ENCODE results near the gene SLC25A14.
"Not testable (repeated sequence)": the region's sequence is repeated elsewhere in the genome, so short reads cannot be mapped to it uniquely, and the experiment has no call there.

The SLC25A14 gene, protein sequence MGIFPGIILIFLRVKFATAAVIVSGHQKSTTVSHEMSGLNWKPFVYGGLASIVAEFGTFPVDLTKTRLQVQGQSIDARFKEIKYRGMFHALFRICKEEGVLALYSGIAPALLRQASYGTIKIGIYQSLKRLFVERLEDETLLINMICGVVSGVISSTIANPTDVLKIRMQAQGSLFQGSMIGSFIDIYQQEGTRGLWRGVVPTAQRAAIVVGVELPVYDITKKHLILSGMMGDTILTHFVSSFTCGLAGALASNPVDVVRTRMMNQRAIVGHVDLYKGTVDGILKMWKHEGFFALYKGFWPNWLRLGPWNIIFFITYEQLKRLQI

DNA sequence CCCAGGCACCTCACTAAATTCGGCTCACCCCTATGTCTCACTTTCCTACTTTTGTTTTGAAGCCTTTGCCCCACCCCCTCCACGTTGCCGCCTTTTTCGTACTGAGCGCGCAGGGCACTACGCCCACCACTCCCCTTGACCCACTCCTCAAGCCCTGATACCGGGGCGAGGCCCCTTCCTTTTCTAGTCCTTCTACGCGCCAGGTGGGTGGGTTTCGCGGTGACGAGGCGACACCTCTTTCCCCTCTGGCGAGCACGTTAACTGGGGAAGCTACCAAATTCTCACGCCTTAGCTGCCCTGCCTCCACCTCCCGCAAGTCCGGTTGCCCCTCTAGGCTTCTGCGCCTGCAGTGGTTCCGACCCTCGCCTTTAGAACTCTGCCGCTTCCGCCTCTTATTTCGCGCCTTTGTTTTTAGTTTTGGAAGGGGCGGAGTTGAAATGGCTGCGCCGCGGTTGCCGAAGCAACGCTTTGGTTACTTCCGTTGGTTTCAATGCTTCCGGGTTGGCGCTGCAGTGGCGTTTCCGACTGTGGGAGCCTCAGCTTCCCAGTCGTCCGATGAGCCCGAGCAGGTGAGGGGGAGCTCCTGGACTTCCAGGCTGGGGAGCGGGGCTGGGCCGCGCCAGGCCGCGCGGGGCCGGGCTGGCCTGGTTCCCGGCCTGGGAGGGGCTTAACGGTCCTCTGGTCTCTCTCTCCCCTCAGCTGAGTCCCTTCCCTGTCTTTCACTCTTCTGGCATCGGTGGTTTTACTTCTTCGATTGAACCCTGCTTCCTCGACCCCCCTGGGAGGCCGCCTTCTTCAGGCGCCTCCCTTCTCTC lies at the start of gene SLC25A14:
Gene SLC25A14 (plus strand): TSS at position 512 of the 815 bp plus-strand sequence. CDS start 360 bp downstream, outside the sequence.
- peak; percentile 56 to 75 for DNase-seq

DNA sequence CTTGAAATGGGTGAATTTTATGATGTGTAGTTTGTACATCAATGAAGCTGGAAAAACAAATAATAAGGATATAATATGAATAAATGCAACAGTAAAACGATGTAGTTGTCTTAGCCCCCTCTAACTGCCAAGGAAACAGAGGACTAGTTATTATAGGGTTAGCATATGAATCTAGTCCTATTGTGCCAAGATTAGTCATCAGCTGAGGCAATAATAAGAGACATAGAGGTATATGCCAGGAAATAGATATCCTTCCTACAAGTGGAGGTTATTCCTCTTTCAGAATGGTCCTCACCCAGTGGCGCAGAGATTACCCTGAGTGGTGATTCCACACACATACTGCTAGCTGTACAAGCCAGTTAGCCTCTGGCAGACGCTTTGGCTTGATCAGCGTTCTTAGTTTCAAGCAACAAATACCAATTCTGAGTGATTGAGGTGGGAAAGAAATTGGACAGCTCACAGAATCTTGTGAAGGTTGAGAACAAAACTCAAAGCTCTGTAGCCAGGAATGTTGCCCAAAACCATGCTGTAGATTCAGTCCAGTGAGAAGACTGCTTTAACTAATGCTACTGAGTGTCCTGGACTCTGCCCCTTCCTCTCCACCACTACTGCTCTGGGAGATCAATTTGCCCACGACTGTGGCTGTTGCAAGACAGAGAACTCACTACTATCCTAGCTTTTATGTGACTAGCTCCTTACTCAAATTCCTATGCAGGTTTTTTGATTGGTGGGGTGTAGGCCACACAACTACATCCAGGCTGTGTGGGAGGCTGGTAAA lies 44.0 kb upstream of the SLC25A14 start:
- no peak for DNase-seq

DNA sequence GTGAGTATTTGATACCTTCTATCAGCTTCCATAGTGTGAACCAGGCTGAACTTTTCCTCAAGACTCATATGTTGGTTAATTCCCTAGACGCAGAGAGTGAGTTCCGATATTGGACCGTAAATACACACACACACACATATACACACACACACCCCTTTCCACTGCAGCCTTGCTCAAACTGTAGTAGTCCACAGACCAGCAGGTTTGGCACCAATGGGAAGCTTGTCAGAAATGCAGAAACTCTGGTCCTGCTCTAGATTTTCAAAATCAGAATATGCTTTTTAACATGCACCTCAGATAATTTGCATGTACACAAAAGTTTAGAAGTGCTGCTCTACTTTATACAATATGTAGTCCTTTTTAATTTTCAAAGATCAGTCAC lies 43.4 kb upstream of the SLC25A14 start:
- no peak for DNase-seq

DNA sequence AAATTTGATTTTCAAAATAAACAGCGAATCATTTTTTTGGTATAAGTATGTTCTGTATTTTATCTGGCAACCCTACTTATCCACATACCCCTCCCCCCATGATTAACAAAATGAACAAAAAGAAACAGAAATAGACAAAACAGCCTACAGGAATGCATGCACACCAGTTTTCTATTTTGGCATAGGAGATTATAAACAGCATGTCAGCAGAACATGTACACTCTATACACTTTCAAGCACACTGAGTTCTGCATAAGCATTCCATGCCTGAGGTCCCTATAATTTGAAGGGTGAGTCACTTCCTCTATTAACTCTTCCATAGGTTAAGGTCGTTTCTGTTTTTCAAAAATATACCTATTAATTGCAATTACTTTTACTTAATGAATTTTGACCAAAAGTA lies 43.0 kb upstream of the SLC25A14 start:
- no peak for DNase-seq

DNA sequence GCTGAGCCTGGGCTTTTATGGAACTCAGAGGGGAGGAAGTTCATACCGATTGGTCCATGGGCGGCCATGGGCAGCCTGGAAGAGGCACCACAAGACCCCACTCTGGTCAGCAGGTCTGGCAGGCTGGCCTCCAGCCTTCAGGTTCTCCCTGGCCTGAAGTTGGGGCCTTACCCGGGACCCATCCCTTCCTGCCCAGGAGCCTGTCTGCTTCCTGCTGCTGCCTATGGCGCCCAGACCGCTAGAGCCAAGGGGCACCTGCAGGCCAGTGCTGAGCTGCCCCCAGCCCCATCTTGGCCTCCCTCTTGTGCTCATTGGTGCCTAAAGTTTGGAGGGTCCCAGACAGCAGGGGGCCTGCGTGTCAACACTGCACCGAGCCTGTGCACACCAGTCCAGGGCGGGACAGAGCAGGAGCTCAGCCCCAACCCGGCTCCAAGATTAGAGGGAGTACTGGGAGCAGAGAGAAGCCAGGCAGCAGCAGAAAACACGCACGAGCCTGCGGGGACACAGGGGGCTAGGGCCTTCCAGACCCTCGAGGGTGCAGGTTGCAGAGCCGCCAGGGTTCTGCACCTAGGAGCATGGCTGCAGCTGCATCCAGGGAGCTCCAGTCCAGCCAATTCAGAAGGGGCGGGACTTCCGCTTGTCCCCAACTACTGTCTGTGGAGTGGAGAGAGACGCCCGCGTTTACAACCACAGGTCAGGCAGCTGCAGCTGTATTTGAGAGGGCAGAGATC lies 40.3 kb upstream of the SLC25A14 start:
- peak in 1 of 2 experiments; percentile 3 for DNase-seq

DNA sequence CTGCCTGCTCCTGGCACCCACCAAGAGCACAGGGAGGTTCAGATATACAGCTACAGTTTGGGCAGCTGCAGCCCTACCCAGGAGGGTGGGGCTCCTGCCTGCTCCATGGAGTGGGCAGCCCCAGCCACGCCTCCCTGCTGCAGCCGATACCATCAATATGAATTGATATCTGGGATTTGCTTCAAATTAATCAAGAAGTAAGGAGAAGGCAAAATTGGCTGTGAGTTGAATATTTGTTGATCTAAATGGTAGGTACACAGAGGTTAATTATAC lies 39.8 kb upstream of the SLC25A14 start:
- DNase-seq: no peak

DNA sequence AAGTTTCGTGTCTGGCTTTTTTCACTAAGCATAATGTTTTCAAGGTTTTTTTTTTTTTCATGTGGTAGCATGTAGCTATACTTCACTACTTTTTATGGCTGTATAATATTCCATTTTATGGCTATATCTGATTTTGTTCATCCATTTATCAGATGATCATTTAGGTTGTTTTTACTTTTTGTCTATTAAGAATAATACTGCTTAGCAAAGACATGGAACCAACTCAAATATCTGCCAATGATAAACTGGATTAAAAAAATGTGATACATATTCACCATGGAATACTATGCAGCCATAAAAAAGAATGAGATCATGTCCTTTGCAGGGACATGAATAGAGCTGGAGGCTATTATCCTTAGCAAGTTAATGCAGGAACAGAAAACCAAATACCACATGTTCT lies 38.3 kb upstream of the SLC25A14 start:
- DNase-seq: no peak

DNA sequence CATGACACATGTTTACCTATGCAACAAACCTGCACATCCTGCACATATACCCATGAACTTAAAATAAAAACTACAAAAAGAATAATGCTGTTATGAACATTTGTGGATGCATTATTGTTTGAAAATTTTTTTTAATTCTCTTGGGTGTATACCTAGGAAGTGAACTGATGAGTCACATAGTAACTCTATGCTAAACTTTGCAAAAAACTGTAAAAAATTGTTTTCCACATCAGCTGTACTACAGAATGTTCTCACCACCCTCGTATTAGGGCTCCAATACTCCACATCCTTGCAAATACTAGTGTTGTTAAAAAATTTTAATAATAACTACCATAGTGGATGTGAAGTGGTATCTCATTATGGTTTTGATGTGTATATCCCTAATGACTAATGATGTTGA lies 37.7 kb upstream of the SLC25A14 start:
- DNase-seq: no peak

DNA sequence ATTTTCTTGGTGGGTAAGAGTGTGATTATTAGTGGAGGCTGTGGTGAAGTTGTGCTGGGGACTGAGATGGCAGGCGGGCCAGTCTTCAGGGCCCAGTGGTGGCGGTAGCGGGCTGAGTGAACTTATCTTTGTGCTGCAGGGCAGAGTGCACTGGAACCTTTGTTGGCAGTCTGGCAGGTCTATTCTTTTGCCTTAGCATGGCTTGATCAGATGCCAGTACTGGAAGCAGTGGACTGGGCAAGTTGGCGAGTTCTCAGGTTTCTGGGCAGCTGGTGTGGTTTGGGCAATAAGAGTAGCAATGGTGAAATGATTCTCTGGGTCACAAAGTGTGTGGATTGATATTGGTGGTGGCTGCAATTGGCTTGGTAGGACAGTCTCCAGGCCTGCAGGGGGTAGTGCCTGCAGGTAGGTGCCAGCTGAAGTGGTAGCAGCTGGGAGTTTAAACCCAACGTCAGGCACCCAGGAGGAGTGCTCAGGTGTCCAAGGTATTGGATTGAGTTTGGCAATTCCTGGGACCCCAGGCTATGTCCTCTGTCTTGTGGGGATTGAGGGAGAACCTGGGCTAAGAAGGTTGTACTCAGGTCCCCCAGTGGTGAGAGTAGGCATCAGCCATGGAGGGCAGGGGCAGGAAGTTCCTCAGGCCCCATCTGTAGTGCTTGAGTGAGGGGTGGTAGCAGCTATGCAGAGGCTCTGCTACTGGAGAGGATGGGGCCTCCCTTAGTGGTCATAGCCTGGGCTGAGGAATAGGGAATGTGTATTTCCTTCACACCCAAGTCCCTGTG lies 34.9 kb upstream of the SLC25A14 start:
- no peak for DNase-seq

DNA sequence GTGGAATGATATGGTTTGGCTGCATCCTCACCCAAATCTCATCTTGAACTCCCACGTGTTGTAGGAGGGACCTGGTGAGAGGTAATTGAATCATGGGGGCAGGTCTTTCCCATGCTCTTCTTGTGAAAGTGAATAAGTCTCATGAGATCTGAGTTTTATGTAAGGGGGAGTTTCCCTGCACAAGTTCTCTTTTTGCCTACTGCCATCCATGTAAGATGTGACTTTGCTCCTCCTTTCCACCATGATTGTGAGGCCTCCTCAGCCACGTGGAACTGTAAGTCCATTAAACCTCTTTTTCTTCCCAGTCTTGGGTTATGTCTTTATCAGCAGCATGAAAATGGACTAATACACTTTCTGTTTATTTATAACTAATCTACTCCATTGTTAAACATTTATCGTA lies 19.8 kb upstream of the SLC25A14 start:
- DNase-seq: not testable (repeated sequence)

DNA sequence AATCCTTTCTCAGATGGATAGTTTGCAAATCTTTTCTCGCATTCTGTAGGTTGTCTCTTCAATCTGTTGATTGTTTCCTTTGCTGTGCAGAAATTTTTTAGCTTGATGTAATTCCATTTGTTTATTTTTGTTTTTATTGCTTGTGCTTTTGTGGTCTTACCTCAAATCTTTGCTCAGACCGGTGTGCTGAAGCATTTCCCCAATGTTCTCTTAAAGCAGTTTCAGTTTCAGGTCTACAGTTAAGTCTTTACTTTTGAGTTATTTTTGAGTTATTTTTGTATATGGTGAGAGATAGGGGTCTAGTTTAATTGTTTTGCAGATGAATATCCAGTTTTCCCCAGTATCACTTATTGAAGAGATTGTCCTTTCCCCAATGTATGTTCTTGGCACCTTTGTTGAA lies 18.2 kb upstream of the SLC25A14 start:
- no peak for DNase-seq

DNA sequence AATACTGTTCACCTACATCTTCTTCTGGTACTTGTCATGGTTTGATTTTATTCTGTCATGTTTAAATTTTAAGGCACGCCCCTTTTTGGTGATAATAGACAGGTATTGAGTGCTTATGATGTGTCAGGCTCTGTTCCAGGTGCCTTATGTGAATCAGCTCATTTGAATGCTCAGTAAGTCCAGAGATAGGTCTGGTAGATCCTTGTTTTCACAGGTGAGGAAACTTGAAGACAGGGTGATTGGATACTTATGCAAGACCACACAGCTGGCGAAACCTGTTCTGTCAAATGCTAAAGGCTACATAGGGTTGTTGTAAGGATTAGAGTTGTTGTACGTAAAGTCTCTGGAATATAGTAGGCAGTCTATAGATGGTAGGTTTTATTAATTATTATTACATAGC lies 9.6 kb upstream of the SLC25A14 start:
- no peak for DNase-seq

DNA sequence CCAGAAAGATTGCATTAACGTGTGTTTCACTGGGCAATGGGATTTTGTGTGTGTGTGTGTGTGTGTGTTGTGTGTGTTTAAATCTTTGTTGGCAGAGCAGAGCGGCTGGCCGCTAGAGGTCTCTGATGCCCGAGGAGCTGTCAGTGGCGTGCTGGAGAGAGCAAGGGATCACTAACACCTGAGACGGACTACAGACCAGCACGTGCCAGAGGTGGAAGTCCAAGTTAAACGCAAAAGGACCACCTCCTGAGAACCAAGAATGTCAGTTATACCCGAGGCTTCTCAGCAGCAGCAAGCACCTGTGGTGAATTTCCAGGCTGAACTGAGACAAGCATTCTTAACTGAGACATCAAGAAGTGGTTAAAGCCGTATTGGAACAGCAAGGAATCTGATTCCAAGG lies 9.0 kb upstream of the SLC25A14 start:
- DNase-seq: peak in 1 of 2 experiments; percentile 16

DNA sequence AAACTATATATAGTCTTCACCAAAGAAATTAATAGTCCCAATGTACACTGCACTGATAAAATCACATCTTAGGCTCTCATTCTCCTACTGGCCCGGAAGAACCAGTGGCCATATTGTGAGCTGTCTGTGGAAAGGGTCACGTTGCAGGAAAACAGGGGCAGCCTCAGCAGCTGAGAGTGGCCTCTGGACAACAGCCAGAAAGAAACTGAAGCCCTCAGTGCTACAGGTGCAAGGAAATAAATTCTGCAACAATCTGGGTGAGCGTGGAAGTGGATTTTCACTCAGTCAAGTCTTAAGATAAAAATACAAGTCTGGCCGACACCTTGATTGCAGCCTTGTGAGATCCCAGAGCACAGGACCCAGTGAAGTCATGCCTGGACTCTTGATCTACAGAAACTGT lies 3.2 kb upstream of the SLC25A14 start:
- DNase-seq: no peak

DNA sequence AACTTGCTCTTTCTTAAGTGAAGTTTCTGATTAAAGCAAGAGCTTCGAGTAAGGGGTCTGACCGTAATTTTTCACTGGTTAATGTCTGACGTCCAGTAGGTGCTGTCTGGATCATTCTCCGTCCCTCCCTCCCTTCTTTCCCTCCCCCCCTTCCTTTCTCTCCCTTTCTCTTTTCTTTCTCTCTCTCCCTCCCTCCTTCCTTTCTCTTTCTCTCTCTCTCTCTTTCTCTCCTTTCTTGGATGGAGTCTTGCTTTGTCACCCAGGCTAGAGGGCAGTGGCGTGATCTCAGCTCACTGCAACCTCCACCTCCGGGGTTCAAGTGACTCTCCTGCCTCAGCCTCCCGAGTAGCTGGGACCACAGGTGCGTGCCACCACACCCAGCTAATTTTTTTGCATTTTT lies 850 bp upstream of the SLC25A14 start:
- DNase-seq: not testable (repeated sequence)

DNA sequence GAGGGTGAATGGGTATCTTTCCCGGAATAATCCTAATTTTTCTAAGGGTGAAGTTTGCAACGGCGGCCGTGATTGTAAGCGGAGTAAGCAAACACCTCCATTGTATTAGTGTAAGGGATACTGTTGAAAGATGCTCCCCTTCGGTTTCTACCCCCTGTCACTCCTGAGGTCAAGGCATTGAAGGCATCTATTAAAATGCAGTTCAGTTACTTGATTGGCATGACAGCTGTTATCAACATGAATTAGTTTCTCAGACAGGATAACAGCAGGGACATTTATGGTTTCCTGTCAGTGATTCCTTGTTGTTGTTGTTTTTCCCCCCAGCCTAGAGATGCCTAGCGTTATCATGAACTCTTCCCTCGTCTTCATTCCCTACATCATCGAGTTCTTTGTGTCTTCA lies 552 bp downstream of the SLC25A14 start:
- no peak for DNase-seq

DNA sequence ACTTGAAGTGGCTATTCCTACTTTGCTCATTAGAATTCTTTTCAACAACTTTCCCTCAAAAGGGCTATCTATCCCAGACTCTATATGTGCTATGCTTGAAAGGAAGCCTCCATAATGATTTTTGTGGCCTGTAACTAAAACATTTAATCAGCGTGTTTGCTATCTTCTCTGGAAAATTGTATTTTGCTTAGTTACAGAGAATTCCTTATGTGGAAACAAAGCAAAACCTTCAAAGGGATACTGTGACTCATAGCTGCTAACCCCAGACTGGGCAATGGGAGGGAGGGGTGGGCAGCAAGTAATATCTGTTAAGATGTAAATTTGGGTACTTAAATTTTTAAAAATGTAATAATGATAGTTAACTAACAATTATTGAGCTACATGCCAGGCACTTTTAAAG lies 3.7 kb downstream of the SLC25A14 start:
- DNase-seq: no peak

DNA sequence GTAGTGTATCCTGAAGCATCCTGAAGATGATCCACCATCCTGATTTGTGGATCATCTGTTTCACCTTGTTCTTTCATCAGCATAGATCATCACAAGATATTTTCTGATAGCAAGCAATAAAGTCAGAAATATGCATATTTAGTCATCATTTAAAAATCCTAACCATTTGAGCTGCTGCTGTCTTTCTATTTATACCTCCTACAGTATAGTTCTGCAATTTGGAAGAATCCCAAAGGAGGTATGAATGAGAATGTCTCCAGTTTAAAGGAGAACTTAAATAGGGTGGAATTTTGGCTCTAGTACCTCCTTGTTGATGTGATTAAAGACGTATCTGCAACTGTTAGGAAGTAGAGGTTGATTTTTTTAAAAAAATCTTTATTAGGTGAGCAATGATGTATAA lies 7.6 kb downstream of the SLC25A14 start:
- DNase-seq: no peak

DNA sequence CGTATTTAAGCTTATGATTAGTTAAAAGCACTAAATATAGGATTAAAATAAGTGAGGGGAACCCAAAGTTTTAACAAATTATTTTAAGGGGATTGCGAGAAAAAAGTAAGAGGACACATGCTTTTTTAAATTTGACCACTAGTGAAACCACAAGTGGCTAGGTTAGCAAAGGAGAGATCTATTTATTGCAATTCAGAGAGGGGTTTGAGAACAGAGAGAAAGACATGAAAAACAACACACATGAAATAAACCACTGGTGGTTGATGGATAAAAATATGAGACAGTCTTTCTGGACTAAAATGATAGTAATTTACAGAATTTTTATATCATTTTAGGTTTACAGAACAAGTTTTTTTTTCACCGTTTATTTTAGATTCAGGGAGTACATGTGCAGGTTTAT lies 11.8 kb downstream of the SLC25A14 start:
- no peak for DNase-seq

DNA sequence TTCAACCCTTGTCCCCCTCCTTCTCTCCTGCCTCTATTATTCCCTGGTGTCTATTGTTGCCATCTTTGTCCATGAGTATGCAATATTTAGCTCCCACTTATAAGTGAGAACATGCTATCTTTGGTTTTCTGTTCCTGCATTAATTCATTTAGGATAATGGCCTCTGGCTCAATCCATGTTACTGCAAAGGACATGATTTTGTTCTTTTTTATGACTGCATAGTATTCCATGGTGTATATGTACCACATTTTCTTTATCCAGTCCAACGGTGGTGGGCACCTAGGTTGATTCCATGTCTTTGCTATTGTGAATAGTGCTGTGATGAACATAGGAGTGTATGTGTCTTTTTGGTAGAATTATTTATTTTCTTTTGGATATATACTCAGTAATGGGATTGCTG lies 12.3 kb downstream of the SLC25A14 start:
- DNase-seq: not testable (repeated sequence)

DNA sequence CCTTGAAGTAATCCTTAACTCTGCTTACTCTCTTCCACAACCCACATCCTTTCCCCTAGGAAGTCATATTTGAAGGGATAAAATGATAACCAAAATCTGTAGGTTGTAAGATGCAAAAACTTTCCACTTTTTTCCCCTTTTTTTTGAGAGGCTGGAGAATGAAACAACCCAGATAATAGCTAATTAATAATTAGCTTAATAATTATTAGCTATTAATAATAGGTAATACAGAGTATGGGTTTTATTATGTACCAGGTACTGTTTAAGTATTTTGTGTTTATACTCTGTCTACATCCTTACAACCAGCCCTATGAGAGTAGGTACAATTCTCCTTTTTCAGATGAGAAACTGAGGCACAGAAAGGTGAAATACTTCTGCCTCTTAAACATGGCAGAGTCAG lies 36.4 kb downstream of the SLC25A14 start:
- DNase-seq: no peak

DNA sequence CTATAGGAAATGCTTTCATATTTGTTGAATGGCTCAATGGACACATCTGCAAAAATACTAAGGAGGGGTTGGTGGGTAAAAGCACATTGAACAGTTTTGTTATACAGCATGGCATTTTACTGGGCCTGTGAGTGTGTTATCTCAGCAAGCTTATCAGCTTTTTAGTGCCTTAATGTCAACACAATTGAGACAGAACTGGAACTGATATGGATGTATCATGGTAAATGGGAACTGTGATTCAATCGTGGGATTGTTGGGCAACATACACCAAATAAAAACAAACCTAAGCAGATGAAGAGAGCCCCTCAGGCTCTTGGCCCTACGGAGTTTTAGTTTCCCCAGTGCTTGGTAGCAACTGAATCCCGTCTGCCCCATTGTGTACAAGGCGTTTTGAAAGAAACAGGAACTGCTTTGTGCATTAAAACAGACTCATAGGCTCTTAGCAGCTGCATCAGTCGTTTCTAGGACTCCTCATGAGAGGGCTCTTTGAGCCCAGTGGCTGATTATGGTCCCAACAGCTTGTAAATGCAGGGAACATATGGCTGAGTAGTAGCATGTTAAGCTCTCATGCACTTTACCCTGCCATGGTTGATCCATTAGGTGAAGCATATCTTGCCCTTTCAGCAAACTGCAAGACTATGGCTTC lies 38.4 kb downstream of the SLC25A14 start:
- DNase-seq: no peak
